Activated CD4-positive, alpha-beta T cell treated with anti-CD3 and anti-CD28 coated beads, Interleukin-2, amount 50 U/mL, for 24 hours (primary cell): ENCODE results near the gene SNX6.
"Not testable (repeated sequence)": the region's sequence is repeated elsewhere in the genome, so short reads cannot be mapped to it uniquely, and the experiment has no call there.

Experiments used
- DNase-seq, 2 donors: peaks; one replicate each; pipeline ENCODE4 v3.0.0-alpha.2; 2020; ENCODE audit warnings: low read depth in 1 of 2, low spot score in 1 of 2

The SNX6 gene

GRCh38 chr14:34569750-34570149, 60.2 kb downstream of the SNX6 start:
- DNase-seq = no peak

- DNase-seq = no peak
Measured at GRCh38 chr14:34568803-34569202, 61.1 kb downstream of the SNX6 start.

GRCh38 chr14:34562776-34563150, 67.2 kb downstream of the SNX6 start:
- no peak for DNase-seq

- not testable (repeated sequence) for DNase-seq
Measured at GRCh38 chr14:34562037-34562775, 67.7 kb downstream of the SNX6 start.

- DNase-seq = not testable (repeated sequence)
Measured at GRCh38 chr14:34556498-34556829, 73.5 kb downstream of the SNX6 start.

GRCh38 chr14:34555583-34556497, 74.1 kb downstream of the SNX6 start:
- not testable (repeated sequence) for DNase-seq

- DNase-seq = no peak
Measured at GRCh38 chr14:34554540-34555250, 75.3 kb downstream of the SNX6 start.

GRCh38 chr14:34549276-34549966, 80.5 kb downstream of the SNX6 start:
- DNase-seq = not testable (repeated sequence)

GRCh38 chr14:34548472-34548981, 81.4 kb downstream of the SNX6 start:
- DNase-seq = no peak

- DNase-seq = not testable (repeated sequence)
Measured at GRCh38 chr14:34547136-34547520, 82.8 kb downstream of the SNX6 start.

- not testable (repeated sequence) for DNase-seq
Measured at GRCh38 chr14:34546272-34547135, 83.4 kb downstream of the SNX6 start.

- not testable (repeated sequence) for DNase-seq
Measured at GRCh38 chr14:34540181-34541059, 89.5 kb downstream of the SNX6 start.

GRCh38 chr14:34539407-34540180, 90.4 kb downstream of the SNX6 start, which contains the start of gene EAPP:
Gene EAPP, minus strand, starts transcription at chr14:34539701. Its CDS starts 73 bp downstream, at chr14:34539628.
- peak; percentile 89 to 94 for DNase-seq

GRCh38 chr14:34538871-34539406, 91.0 kb downstream of the SNX6 start:
- DNase-seq = no peak

GRCh38 chr14:34538096-34538495, 91.9 kb downstream of the SNX6 start:
- DNase-seq = not testable (repeated sequence)

- no peak for DNase-seq
Measured at GRCh38 chr14:34537677-34538009, 92.3 kb downstream of the SNX6 start.

- DNase-seq = no peak
Measured at GRCh38 chr14:34536951-34537676, 92.8 kb downstream of the SNX6 start.
